Osteoblast (primary cell): ENCODE data around the gene ANK3. TPM values are rescaled to one million over a fixed set of nuclear protein-coding genes. Genes with fewer than 3 reads are reported as not detected.

Experiments used
- DNase-seq: peaks from one replicate; pipeline ENCODE4 v3.0.0; 2011; ENCODE audit warnings: low spot score, mixed read lengths; ENCODE audit not compliant: insufficient read length; ENCODE audit errors: missing footprints
- H2AFZ ChIP-seq: 2 replicates; pipeline ENCODE4 v1.6.0; 2011; ENCODE audit warnings: mild to moderate bottlenecking, low read length
- H3K27ac ChIP-seq: 2 replicates; pipeline ENCODE4 v1.5.1; 2011; ENCODE audit warnings: mild to moderate bottlenecking, low read depth, low read length, moderate library complexity
- H3K27me3 ChIP-seq: 2 replicates; pipeline ENCODE4 v1.6.0; 2012; ENCODE audit warnings: mild to moderate bottlenecking, control low read depth, inconsistent platforms, low read length, moderate library complexity; ENCODE audit not compliant: insufficient read depth
- H3K36me3 ChIP-seq: 2 replicates; pipeline ENCODE4 v1.5.1; 2011; ENCODE audit warnings: mild to moderate bottlenecking, low read length, control low read depth, moderate library complexity; ENCODE audit not compliant: insufficient read depth
- H3K4me1 ChIP-seq: 2 replicates; pipeline ENCODE4 v1.5.1; 2011; ENCODE audit warnings: mild to moderate bottlenecking, low read length, control low read depth, moderate library complexity; ENCODE audit not compliant: insufficient read depth
- H3K4me2 ChIP-seq: 2 replicates; pipeline ENCODE4 v1.6.0; 2011; ENCODE audit warnings: mild to moderate bottlenecking, low read length; ENCODE audit not compliant: insufficient read depth
- H3K4me3 ChIP-seq: fragments of 200-600 bp; sonication (generic); 3 replicates; pipeline ENCODE4 v1.5.1; 2012; ENCODE audit warnings: mild to moderate bottlenecking, low read length, inconsistent platforms; ENCODE audit not compliant: insufficient read depth
- H3K79me2 ChIP-seq: 2 replicates; pipeline ENCODE4 v1.6.0; 2012; ENCODE audit warnings: mild to moderate bottlenecking, low read length, control low read depth, inconsistent platforms; ENCODE audit not compliant: insufficient read depth
- H3K9me3 ChIP-seq: 2 replicates; pipeline ENCODE4 v1.5.1; 2011; ENCODE audit warnings: low read depth, low read length, control low read depth
- H4K20me1 ChIP-seq: 2 replicates; pipeline ENCODE4 v1.6.0; 2012; ENCODE audit warnings: mild to moderate bottlenecking, low read length, control low read depth; ENCODE audit not compliant: insufficient read depth
- total RNA-seq: library from RNA; depleted of rRNA; stranded (reverse); fragments of >200 nt; gene quantifications from 2 replicates; pipeline ENCODE4 v1.2.3, GENCODE V29; 2012
- TF ChIP-seq, protein P1 (sequence below): IDR thresholded peaks from 2 replicates; pipeline ENCODE4 v1.5.1; 2011; ENCODE audit warnings: mild to moderate bottlenecking, low read depth, low read length, moderate library complexity; ENCODE audit errors: extremely low read depth

The ANK3 gene
- total RNA-seq, 1 donor = 44.5 TPM

DNA sequence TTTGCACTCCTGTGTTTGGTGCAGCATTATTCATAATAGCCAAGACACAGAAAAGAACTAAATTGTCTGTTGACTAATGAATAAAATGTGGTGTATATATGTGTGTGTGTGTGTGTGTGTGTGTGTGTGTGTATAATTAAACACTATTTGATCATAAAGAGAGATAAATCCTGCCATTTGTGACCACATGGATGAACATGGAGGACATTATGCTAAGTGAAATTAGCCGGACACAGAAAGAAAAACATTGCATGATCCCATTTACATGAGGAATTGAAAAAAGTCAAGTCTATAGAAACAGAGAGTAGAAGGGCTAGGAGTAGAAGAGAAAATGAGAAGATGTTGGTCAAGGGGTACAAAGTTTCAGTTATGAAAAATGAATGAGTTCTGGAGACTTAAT is 85.9 kb downstream of the ANK3 start:
- H3K4me2 ChIP-seq = no peak overlapping the region
- H3K27me3 ChIP-seq = no peaks in the 10 kb centered on the region
- H3K79me2 ChIP-seq = no peaks in the 10 kb centered on the region
- no peak for DNase-seq
- no peaks in the 10 kb centered on the region for H3K9me3 ChIP-seq
- no peak overlapping the region for H2AFZ ChIP-seq
- TF ChIP-seq, protein P1, sequence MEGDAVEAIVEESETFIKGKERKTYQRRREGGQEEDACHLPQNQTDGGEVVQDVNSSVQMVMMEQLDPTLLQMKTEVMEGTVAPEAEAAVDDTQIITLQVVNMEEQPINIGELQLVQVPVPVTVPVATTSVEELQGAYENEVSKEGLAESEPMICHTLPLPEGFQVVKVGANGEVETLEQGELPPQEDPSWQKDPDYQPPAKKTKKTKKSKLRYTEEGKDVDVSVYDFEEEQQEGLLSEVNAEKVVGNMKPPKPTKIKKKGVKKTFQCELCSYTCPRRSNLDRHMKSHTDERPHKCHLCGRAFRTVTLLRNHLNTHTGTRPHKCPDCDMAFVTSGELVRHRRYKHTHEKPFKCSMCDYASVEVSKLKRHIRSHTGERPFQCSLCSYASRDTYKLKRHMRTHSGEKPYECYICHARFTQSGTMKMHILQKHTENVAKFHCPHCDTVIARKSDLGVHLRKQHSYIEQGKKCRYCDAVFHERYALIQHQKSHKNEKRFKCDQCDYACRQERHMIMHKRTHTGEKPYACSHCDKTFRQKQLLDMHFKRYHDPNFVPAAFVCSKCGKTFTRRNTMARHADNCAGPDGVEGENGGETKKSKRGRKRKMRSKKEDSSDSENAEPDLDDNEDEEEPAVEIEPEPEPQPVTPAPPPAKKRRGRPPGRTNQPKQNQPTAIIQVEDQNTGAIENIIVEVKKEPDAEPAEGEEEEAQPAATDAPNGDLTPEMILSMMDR = no peak
- no peak overlapping the region for H3K27ac ChIP-seq
- H3K4me3 ChIP-seq = no peak overlapping the region
- no peaks in the 10 kb centered on the region for H3K36me3 ChIP-seq
- no peaks in the 10 kb centered on the region for H4K20me1 ChIP-seq
- H3K4me1 ChIP-seq = peaks cover 28% of the 10 kb centered on the region

DNA sequence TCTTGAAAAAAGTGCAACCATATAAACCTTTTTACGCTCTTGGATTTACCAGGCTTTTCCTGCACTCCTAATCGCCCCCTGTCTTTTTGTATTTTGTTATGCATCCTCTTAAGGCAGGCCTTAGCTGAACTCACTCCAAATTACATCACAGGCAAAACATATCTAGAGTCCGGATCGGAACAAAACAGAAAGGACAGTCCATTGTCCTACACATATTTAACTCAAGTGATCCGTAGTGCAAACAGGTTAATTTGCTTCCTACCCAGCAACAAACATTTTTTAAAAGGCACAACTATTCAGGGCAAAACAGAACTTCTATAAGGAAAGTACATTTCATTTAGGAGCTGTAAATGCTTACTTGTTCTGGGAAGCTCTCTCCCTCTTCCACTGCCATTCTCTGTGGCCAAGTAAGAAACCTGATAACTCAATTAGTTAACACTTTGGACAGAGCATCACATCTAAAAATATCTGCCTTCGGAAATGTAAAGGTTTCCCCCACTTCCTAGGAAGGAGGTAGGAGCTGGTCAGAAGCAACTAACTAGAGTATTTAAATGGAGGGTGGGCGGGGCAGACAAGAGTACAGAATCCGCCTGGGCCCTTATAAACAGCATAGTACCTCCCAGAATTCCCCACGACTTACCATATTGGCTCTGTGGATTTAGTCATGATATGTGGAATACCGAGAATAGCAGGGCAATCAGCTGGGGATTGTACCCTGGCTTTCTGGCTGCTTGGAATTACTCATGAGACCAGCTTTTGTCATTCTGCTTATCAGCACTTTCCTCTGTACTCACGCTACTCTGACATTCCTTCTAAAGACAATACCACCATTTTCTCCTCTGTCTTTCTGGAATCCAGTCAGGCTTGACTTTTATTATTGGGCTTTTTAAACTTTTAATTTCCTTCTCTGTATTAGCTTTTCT is 89.5 kb downstream of the ANK3 start:
- Histone ChIP-seq H4K20me1 (no peaks in the 10 kb centered on the region), H3K9me3 (no peaks in the 10 kb centered on the region), H3K4me1 (peaks cover 20% of the 10 kb centered on the region), H2AFZ (peak overlapping the region; percentile 30), H3K27me3 (no peaks in the 10 kb centered on the region), H3K4me2 (peak overlapping the region; percentile 64), H3K4me3 (peak overlapping the region; percentile 67), H3K79me2 (no peaks in the 10 kb centered on the region), H3K27ac (peak overlapping the region; percentile 81), H3K36me3 (no peaks in the 10 kb centered on the region)
- TF ChIP-seq, protein P1 = no peak
- DNase-seq = peak; percentile 72

DNA sequence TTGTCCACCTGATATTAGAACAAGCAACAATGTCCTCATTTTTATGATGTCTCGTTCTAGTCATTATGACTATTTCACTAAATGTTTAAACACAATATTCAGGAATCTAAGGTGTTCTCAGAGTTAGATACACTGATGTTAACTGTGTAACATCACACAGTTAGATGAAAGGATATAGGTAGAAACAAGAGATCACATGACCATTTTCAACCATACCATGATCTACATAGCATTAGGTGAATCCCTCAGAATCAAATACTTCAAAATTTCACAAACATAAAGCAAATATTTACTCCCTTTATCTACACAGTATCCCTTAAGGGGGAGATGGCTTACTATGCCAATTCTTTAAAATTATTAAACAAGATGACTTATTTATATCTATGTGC is 90.3 kb downstream of the ANK3 start:
- Histone ChIP-seq H3K4me2 (peak overlapping the region; percentile 64), H3K27ac (peak overlapping the region; percentile 81)

More for the DNA sequence above, 90.3 kb downstream of the ANK3 start:
- Histone ChIP-seq H4K20me1 (no peaks in the 10 kb centered on the region), H3K36me3 (no peaks in the 10 kb centered on the region), H3K4me3 (no peak overlapping the region), H2AFZ (no peak overlapping the region), H3K27me3 (no peaks in the 10 kb centered on the region), H3K79me2 (no peaks in the 10 kb centered on the region), H3K4me1 (peaks cover 13% of the 10 kb centered on the region), H3K9me3 (no peaks in the 10 kb centered on the region)
- DNase-seq = no peak
- TF ChIP-seq, protein P1 = no peak
